Suppressor macrophage (primary cell): ENCODE data around the gene FBXL22.
"Not testable (repeated sequence)": the region's sequence is repeated elsewhere in the genome, so short reads cannot be mapped to it uniquely, and the experiment has no call there.

Experiments
- DNase-seq, 4 experiments: peaks; one replicate each; pipeline ENCODE4 v3.0.0-alpha.2; 2020 to 2022

FBXL22 gene

GRCh38 chr15:63612300-63612699 is 15.1 kb downstream of the FBXL22 start:
- no peak for DNase-seq

- no peak for DNase-seq
These were observed 18.7 kb downstream of the FBXL22 start for GRCh38 chr15:63615935-63616334.

GRCh38 chr15:63617147-63617546 is 20.0 kb downstream of the FBXL22 start:
- not testable (repeated sequence) for DNase-seq

DNA sequence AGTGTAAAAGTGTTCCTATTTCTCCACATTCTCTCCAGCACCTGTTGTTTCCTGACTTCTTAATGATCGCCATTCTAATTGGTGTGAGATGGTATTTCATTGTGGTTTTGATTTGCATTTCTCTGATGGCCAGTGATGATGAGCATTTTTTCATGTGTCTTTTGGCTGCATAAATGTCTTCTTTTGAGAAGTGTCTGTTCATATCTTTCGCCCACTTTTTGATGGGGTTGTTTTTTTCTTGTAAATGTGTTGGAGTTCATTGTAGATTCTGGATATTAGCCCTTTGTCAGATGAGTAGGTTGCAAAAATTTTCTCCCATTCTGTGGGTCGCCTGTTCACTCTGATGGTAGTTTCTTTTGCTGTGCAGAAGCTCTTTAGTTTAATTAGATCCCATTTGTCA is 20.4 kb downstream of the FBXL22 start:
- DNase-seq, result not testable (repeated sequence)

GRCh38 chr15:63620760-63621159 is 23.6 kb downstream of the FBXL22 start:
- not testable (repeated sequence) for DNase-seq

- DNase-seq, result no peak
These were observed 26.2 kb downstream of the FBXL22 start for GRCh38 chr15:63623232-63623969.

DNA sequence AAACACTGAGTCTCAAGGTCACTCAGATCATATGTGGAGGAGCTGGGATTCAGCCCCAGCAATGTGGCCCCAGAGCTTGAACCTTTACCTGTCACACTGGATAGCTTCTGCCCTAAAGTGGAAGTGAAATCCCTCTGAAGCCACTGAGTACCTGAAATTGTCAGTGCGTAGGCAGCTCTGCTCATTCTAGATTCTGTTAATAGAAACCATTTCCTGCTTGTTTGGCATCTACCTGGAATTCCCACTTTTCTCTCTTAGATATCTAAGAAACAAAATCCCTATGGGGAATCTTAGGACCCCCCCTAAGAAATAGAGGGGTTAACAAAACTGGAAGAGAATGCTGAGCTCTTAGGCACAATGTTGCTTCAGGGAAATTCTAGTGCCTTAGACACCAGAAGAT is 29.8 kb downstream of the FBXL22 start:
- DNase-seq, result no peak

DNA sequence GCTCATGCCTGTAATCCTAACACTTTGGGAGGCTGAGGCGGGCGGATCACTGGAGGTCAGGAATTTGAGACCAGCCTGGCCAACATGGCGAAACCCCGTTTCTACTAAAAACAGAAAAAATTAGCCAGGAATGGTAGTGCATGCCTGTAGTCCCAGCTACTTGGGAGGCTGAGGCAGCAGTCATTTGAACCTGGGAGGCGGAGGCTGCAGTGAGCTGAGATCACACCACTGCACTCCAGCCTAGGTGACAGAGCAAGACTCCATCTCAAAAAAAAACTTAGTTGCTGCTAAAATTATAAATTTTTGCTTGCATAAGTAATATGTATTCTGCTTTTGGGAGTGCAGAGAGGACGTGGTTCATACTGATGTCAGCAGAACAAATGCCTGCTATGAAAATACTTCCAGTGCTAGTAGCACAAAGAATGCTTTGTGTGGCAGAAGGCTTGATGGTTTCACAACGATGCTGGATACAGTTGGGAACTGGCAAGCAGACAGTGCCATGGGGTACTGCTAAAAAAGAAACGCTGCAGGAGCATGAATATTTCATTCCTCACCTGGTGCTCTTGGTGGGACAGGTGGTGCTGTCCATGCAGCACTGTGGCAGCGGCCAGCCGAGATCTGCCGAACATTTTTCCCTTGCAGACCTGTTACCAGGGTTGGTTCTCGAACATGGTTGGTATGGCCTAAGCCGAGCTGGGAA is 31.1 kb downstream of the FBXL22 start:
- peak in 1 of 4 experiments; percentile 11 for DNase-seq

- no peak for DNase-seq
These were observed 33.0 kb downstream of the FBXL22 start for GRCh38 chr15:63630036-63630751.

- DNase-seq, result no peak
These were observed 36.1 kb downstream of the FBXL22 start for GRCh38 chr15:63633312-63633711.

GRCh38 chr15:63634154-63634553 is 37.0 kb downstream of the FBXL22 start:
- DNase-seq, result no peak

GRCh38 chr15:63636518-63637061 is 39.4 kb downstream of the FBXL22 start:
- no peak for DNase-seq

GRCh38 chr15:63638839-63639238 is 41.7 kb downstream of the FBXL22 start:
- peak; percentile 21 to 46 (median 36) for DNase-seq

- DNase-seq, result no peak
These were observed 43.0 kb downstream of the FBXL22 start for GRCh38 chr15:63640146-63640545.
